Fibroblast of lung (primary cell): ENCODE measurements around the gene NTMT2. TPM values are rescaled to one million over a fixed set of nuclear protein-coding genes. Genes with fewer than 3 reads are reported as not detected.
"Not testable (repeated sequence)": the region's sequence is repeated elsewhere in the genome, so short reads cannot be mapped to it uniquely, and the experiment has no call there.

Source experiments
- DNase-seq, 2 donors: peaks; one replicate each; pipeline versions ENCODE4 v3.0.0 to v3.0.0-alpha.2; 2010; ENCODE audit warnings: low read depth in 2 of 2
- H2AFZ ChIP-seq: 2 replicates; pipeline ENCODE4 v1.5.1; 2012; ENCODE audit warnings: low read length, control low read depth, inconsistent platforms
- H3K27ac ChIP-seq: 2 replicates; pipeline ENCODE4 v1.5.1; 2011; ENCODE audit warnings: low read length, control low read depth; ENCODE audit not compliant: insufficient read depth
- H3K27me3 ChIP-seq: 2 replicates; pipeline ENCODE4 v1.5.1; 2011; ENCODE audit warnings: mild to moderate bottlenecking, low read length; ENCODE audit not compliant: control insufficient read depth, insufficient read depth
- H3K36me3 ChIP-seq: 2 replicates; pipeline ENCODE4 v1.5.1; 2011; ENCODE audit warnings: low read length; ENCODE audit not compliant: control insufficient read depth, insufficient read depth
- H3K4me1 ChIP-seq: 2 replicates; pipeline ENCODE4 v1.5.1; 2011; ENCODE audit warnings: low read length; ENCODE audit not compliant: control insufficient read depth, insufficient read depth; ENCODE audit errors: extremely low read depth
- H3K4me2 ChIP-seq: 2 replicates; pipeline ENCODE4 v1.5.1; 2011; ENCODE audit warnings: low read length, control low read depth; ENCODE audit not compliant: insufficient read depth; ENCODE audit errors: extremely low read depth
- H3K4me3 ChIP-seq, 4 experiments: fragments of 200-600 bp in 1 of 4; sonication (generic) in 1 of 4; replicated peaks in 1 of 4; 2 replicates each; pipeline ENCODE4 v1.5.1; 2011 to 2016; ENCODE audit warnings: low read length in 4 of 4, low read depth in 3 of 4, mild to moderate bottlenecking in 3 of 4, control low read depth in 2 of 4, inconsistent platforms in 1 of 4, mixed read lengths in 1 of 4; ENCODE audit not compliant: insufficient read depth in 1 of 4; ENCODE audit errors: control extremely low read depth in 1 of 4
- H3K79me2 ChIP-seq: 2 replicates; pipeline ENCODE4 v1.5.1; 2012; ENCODE audit warnings: mild to moderate bottlenecking, low read length, inconsistent platforms; ENCODE audit not compliant: control insufficient read depth, insufficient read depth
- H3K9ac ChIP-seq: 2 replicates; pipeline ENCODE4 v1.5.1; 2011; ENCODE audit warnings: mild to moderate bottlenecking, low read length, control low read depth; ENCODE audit not compliant: insufficient read depth
- H3K9me3 ChIP-seq: 2 replicates; pipeline ENCODE4 v1.5.1; 2012; ENCODE audit warnings: low read depth, low read length; ENCODE audit not compliant: control insufficient read depth, insufficient read depth
- H4K20me1 ChIP-seq: 2 replicates; pipeline ENCODE4 v1.5.1; 2011; ENCODE audit warnings: low read length; ENCODE audit not compliant: control insufficient read depth, insufficient read depth; ENCODE audit errors: extremely low read depth
- CTCF ChIP-seq, 2 donors: IDR thresholded peaks in 1 of 2; conservative IDR thresholded peaks in 1 of 2; 1 replicate in 1 of 2; 2 replicates in 1 of 2; pipeline ENCODE4 v1.5.1; 2011 to 2012; ENCODE audit warnings: low read length in 2 of 2, control low read depth in 1 of 2, inconsistent platforms in 1 of 2, low read depth in 1 of 2, mild to moderate bottlenecking in 1 of 2
- EZH2 ChIP-seq: IDR thresholded peaks from 2 replicates; pipeline ENCODE4 v1.5.1; 2012; ENCODE audit warnings: low read length, control low read depth, mild to moderate bottlenecking; ENCODE audit errors: missing control alignments
- polyA plus RNA-seq, 2 donors: library from polyadenylated mRNA; depleted of rRNA in 1 of 2; stranded (reverse) in 1 of 2; unstranded in 1 of 2; fragments of >200 nt; gene quantifications; 2 replicates each; pipeline ENCODE4 v1.2.1, GENCODE V29; 2011 to 2012; ENCODE audit warnings: missing spikeins in 1 of 2
- total RNA-seq: library from RNA; depleted of rRNA; stranded (reverse); fragments of >200 nt; gene quantifications from 2 replicates; pipeline ENCODE4 v1.2.1, GENCODE V29; 2014

NTMT2 gene
- total and polyA plus RNA-seq, 2 donors (not counting 1 experiment from before 2014, with no cell fraction given): not detected

- H2AFZ ChIP-seq: no peak overlapping the region
These were observed 48.9 kb upstream of the NTMT2 start for GRCh38 chr1:170096806-170097340.

GRCh38 chr1:170097449-170097948, 48.3 kb upstream of the NTMT2 start:
- no peak overlapping the region for H3K4me2 ChIP-seq
- no peak for DNase-seq
- H3K4me1 ChIP-seq: no peaks in the 10 kb centered on the region
- no peaks in the 10 kb centered on the region for H4K20me1 ChIP-seq
- no peak overlapping the region for H3K27ac ChIP-seq
- H3K36me3 ChIP-seq: no peaks in the 10 kb centered on the region
- H3K4me3 ChIP-seq: no peak overlapping the region
- no peaks in the 10 kb centered on the region for H3K27me3 ChIP-seq
- no peak overlapping the region for H2AFZ ChIP-seq
- no peak overlapping the region for H3K9ac ChIP-seq
- no peak for TF ChIP-seq CTCF (conservative IDR thresholded peaks at IDR 0.05 in 1 of 2, IDR thresholded peaks at IDR 0.05 in 1 of 2; ENCODE audit: low read depth in 1 of 2, low read length in 2 of 2)
- no peak for TF ChIP-seq EZH2
- H3K79me2 ChIP-seq: no peaks in the 10 kb centered on the region
- H3K9me3 ChIP-seq: no peaks in the 10 kb centered on the region

More at GRCh38 chr1:170096806-170097340, 48.9 kb upstream of the NTMT2 start:
- H4K20me1 ChIP-seq: no peaks in the 10 kb centered on the region
- no peaks in the 10 kb centered on the region for H3K79me2 ChIP-seq
- H3K36me3 ChIP-seq: no peaks in the 10 kb centered on the region
- no peak overlapping the region for H3K4me3 ChIP-seq
- H3K9ac ChIP-seq: no peak overlapping the region
- no peaks in the 10 kb centered on the region for H3K9me3 ChIP-seq
- H3K4me2 ChIP-seq: no peak overlapping the region
- H3K27ac ChIP-seq: no peak overlapping the region
- DNase-seq: no peak
- no peaks in the 10 kb centered on the region for H3K27me3 ChIP-seq
- TF ChIP-seq EZH2 (no peak), CTCF (conservative IDR thresholded peaks at IDR 0.05 in 1 of 2, IDR thresholded peaks at IDR 0.05 in 1 of 2; ENCODE audit: low read depth in 1 of 2, low read length in 2 of 2) (no peak)
- H3K4me1 ChIP-seq: no peaks in the 10 kb centered on the region

GRCh38 chr1:170113140-170113539, 32.6 kb upstream of the NTMT2 start:
- not testable (repeated sequence) for H4K20me1 ChIP-seq, H3K79me2 ChIP-seq, H2AFZ ChIP-seq, H3K27ac ChIP-seq, H3K9ac ChIP-seq, H3K9me3 ChIP-seq, H3K4me1 ChIP-seq, H3K4me2 ChIP-seq, DNase-seq, H3K36me3 ChIP-seq, H3K4me3 ChIP-seq, H3K27me3 ChIP-seq
